B cell (primary cell): ENCODE data around the gene KRTAP10-12. TPM values are rescaled to one million over a fixed set of nuclear protein-coding genes. Genes with fewer than 3 reads are reported as not detected.

ENCODE experiments used
- ATAC-seq: fragments of 200-7000 bp; cut with Tn5 transposase; one replicate; pipeline ENCODE4 v1.10.0; 2021; ENCODE audit warnings: low read depth, mild to moderate bottlenecking, moderate number of reproducible peaks, moderate library complexity
- CTCF ChIA-PET: fragments of 350-600 bp; sonication (Branson Sonifier 250); formaldehyde crosslinking; loops from one replicate; lab custom pipeline; 2021; ENCODE audit warnings: antibody characterized with exemption, inconsistent platforms; lab: Charles Lee
- POLR2A ChIA-PET: fragments of 350-600 bp; sonication (Branson Sonifier 250); formaldehyde crosslinking; loops from one replicate; lab custom pipeline; 2021; ENCODE audit warnings: antibody characterized with exemption; lab: Charles Lee
- DNase-seq: peaks from one replicate; pipeline ENCODE4 v3.0.0; 2013
- H2AFZ ChIP-seq: 2 replicates; pipeline ENCODE4 v1.6.1; 2012; ENCODE audit warnings: mild to moderate bottlenecking, low read depth, low read length; ENCODE audit not compliant: insufficient read depth, poor library complexity, severe bottlenecking
- H3K27ac ChIP-seq, 2 donors: 1 replicate in 1 of 2; 2 replicates in 1 of 2; pipeline ENCODE4 v1.5.1; 2012 to 2013; ENCODE audit warnings: low read length in 2 of 2, mild to moderate bottlenecking in 2 of 2, moderate library complexity in 1 of 2
- H3K27me3 ChIP-seq, 4 experiments: fragments of 200-600 bp in 1 of 4; sonication (generic) in 1 of 4; replicated peaks in 1 of 4; 1 replicate in 2 of 4; 2 replicates in 2 of 4; pipeline versions ENCODE4 v1.6.1 to v1.7.0; 2013 to 2016; ENCODE audit warnings: low read length in 3 of 4, mild to moderate bottlenecking in 2 of 4, mixed read lengths in 1 of 4, moderate library complexity in 1 of 4; ENCODE audit not compliant: insufficient read depth in 4 of 4, control insufficient read depth in 3 of 4; ENCODE audit errors: control extremely low read depth in 1 of 4
- H3K36me3 ChIP-seq, 2 experiments: replicated peaks in 1 of 2; 1 replicate in 1 of 2; 2 replicates in 1 of 2; pipeline versions ENCODE4 v1.6.1 to v1.7.1; 2013; ENCODE audit warnings: low read length in 1 of 2; ENCODE audit not compliant: insufficient read depth in 2 of 2, control insufficient read depth in 1 of 2; ENCODE audit errors: control extremely low read depth in 1 of 2, extremely low read depth in 1 of 2
- H3K4me1 ChIP-seq, 2 donors: fragments of 200-600 bp in 1 of 2; sonication (generic) in 1 of 2; 1 replicate in 1 of 2; 2 replicates in 1 of 2; pipeline versions ENCODE4 v1.5.1 to v1.6.1; 2013 to 2017; ENCODE audit warnings: low read length in 2 of 2; ENCODE audit not compliant: control insufficient read depth in 2 of 2, insufficient read depth in 2 of 2
- H3K4me2 ChIP-seq: replicated peaks from 2 replicates; pipeline ENCODE3; 2012; ENCODE audit warnings: mild to moderate bottlenecking, low read depth, low read length; ENCODE audit not compliant: poor library complexity, severe bottlenecking
- H3K4me3 ChIP-seq, 5 experiments: fragments of 200-600 bp in 1 of 5; sonication (generic) in 1 of 5; 1 replicate in 3 of 5; 2 replicates in 2 of 5; pipeline versions ENCODE4 v1.5.1 to v1.7.0; 2011 to 2016; ENCODE audit warnings: low read length in 4 of 5, mild to moderate bottlenecking in 4 of 5, low read depth in 2 of 5, control low read depth in 1 of 5, moderate library complexity in 1 of 5; ENCODE audit not compliant: insufficient read depth in 1 of 5; ENCODE audit errors: control extremely low read depth in 1 of 5, extremely low read depth in 1 of 5
- H3K79me2 ChIP-seq: fragments of 200-600 bp; sonication (generic); one replicate; pipeline ENCODE4 v1.6.0; 2016; ENCODE audit warnings: low read length; ENCODE audit not compliant: control insufficient read depth, insufficient read depth
- H3K9ac ChIP-seq: fragments of 200-600 bp; sonication (generic); 2 replicates; pipeline ENCODE4 v1.6.1; 2017; ENCODE audit warnings: mild to moderate bottlenecking, low read length, moderate library complexity
- H3K9me3 ChIP-seq, 3 donors: one replicate each; pipeline versions ENCODE4 v1.6.1 to v1.7.1; 2013; ENCODE audit warnings: low read length in 2 of 3; ENCODE audit not compliant: control insufficient read depth in 2 of 3, insufficient read depth in 1 of 3; ENCODE audit errors: control extremely low read depth in 1 of 3
- H4K20me1 ChIP-seq: 2 replicates; pipeline ENCODE4 v1.6.0; 2012; ENCODE audit warnings: mild to moderate bottlenecking, low read length; ENCODE audit not compliant: insufficient read depth, control insufficient read depth, poor library complexity, severe bottlenecking
- H3K27ac Mint-ChIP-seq: one replicate; pipeline ENCODE4 v1.8.0; 2021; ENCODE audit warnings: mixed read lengths
- H3K27me3 Mint-ChIP-seq: one replicate; pipeline ENCODE4 v1.8.0; 2021; ENCODE audit warnings: mixed read lengths
- H3K4me1 Mint-ChIP-seq: one replicate; pipeline ENCODE4 v1.8.0; 2021; ENCODE audit warnings: mixed read lengths
- H3K4me3 Mint-ChIP-seq: one replicate; pipeline ENCODE4 v1.8.0; 2021; ENCODE audit warnings: mixed read lengths
- H3K9me3 Mint-ChIP-seq: one replicate; pipeline ENCODE4 v1.8.0; 2022; ENCODE audit warnings: mixed read lengths; ENCODE audit not compliant: insufficient read depth
- CTCF ChIP-seq: fragments of 200-600 bp; IDR thresholded peaks from one replicate; pipeline ENCODE4 v1.8.0; 2022; ENCODE audit warnings: antibody characterized with exemption, mild to moderate bottlenecking
- EZH2 ChIP-seq: IDR thresholded peaks from 2 replicates; pipeline ENCODE4 v1.6.1; 2012; ENCODE audit warnings: borderline replicate concordance, low read depth, mild to moderate bottlenecking, moderate library complexity, low read length; ENCODE audit not compliant: insufficient read depth, poor library complexity, severe bottlenecking
- WGBS: methylation state at CpG from one replicate; pipeline ENCODE4 v1.1.5; 2013; ENCODE audit warnings: missing lambda C conversion rate; ENCODE audit not compliant: insufficient coverage; 5-methylcytosine and 5-hydroxymethylcytosine counted together
- intact Hi-C: fragments of 100-400 bp; cut with micrococcal nuclease; formaldehyde crosslinking; loops from one replicate; pipeline ENCODE4 v1.10.0; 2022
- polyA plus RNA-seq: library from polyadenylated mRNA; depleted of rRNA; stranded (reverse); fragments of >200 nt; gene quantifications from 2 replicates; pipeline ENCODE4 v1.2.3, GENCODE V29; 2012
- total RNA-seq, 2 donors: library from RNA; stranded (reverse); fragments of 120-200 nt in 1 of 2; gene quantifications; 1 replicate in 1 of 2; 2 replicates in 1 of 2; pipeline versions ENCODE4 v1.2.3 to v1.2.4, GENCODE V29; 2013 to 2022

The KRTAP10-12 gene
- total and polyA plus RNA-seq, 2 donors (not counting 1 experiment from before 2014, with no cell fraction given) = not detected

- intact Hi-C loops = no loop called here
- H3K36me3 ChIP-seq = no peaks in the 10 kb centered on the region
- ChIA-PET CTCF (no interaction called here), POLR2A (no interaction called here)
- H2AFZ ChIP-seq = no peak overlapping the region
- H3K79me2 ChIP-seq = no peaks in the 10 kb centered on the region
- DNase-seq (no peak), ATAC-seq (no peak)
- H3K9me3 ChIP-seq = peaks cover 0 to 11% (median 0%) of the 10 kb centered on the region in 3 donors
- no peak overlapping the region for H3K4me2 ChIP-seq
- TF ChIP-seq EZH2 (no peak), CTCF (no peak)
- peaks cover 11 to 12% of the 10 kb centered on the region in 2 donors for H3K4me1 ChIP-seq
- Mint-ChIP-seq H3K4me1 (peaks cover 4% of the 10 kb centered on the region), H3K9me3 (no peaks in the 10 kb centered on the region), H3K4me3 (no peak overlapping the region), H3K27me3 (peaks cover 41% of the 10 kb centered on the region), H3K27ac (no peak overlapping the region)
- no peaks in the 10 kb centered on the region for H4K20me1 ChIP-seq
- H3K27me3 ChIP-seq = peaks cover 0 to 24% (median 10%) of the 10 kb centered on the region in 4 experiments
- WGBS = 77% methylated on average over 9 of the region's 9 CpGs
- no peak overlapping the region for H3K4me3 ChIP-seq
- no peak overlapping the region for H3K27ac ChIP-seq
- H3K9ac ChIP-seq = no peak overlapping the region
Measured at GRCh38 chr21:44727757-44728156, 30.8 kb downstream of the KRTAP10-12 start.

DNA sequence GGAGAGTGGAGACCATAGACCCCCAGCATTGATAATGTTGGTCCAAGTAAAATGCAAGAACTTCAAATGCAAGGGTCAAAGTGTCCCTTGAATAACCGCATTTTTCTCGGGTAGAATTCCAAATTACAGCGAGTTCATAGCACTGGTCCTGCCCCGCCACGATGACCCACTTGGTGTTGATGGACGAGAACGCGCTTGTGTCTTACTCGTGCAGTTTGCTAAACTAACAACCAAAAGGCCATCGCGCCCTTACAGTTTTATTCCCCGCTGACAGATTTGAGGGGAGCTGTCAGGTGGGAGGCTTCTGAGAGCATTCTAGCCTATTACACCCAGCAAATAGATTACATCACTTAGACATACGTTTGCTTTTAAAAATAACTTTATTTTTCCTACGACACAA is 31.7 kb downstream of the KRTAP10-12 start:
- CTCF ChIA-PET = no interaction called here
- no peak overlapping the region for H2AFZ ChIP-seq
- Mint-ChIP-seq H3K4me1 (no peaks in the 10 kb centered on the region), H3K4me3 (no peak overlapping the region), H3K27me3 (peaks cover 35% of the 10 kb centered on the region), H3K9me3 (no peaks in the 10 kb centered on the region), H3K27ac (no peak overlapping the region)
- H3K9ac ChIP-seq = no peak overlapping the region
- ATAC-seq (no peak), DNase-seq (no peak)
- H3K79me2 ChIP-seq = no peaks in the 10 kb centered on the region
- TF ChIP-seq CTCF (no peak), EZH2 (no peak)
- no peak overlapping the region for H3K4me3 ChIP-seq
- H3K4me2 ChIP-seq = no peak overlapping the region
- H3K36me3 ChIP-seq = no peaks in the 10 kb centered on the region
- H3K27me3 ChIP-seq = peaks cover 0 to 14% (median 7%) of the 10 kb centered on the region in 4 experiments
- H3K9me3 ChIP-seq = peaks cover 0 to 8% (median 0%) of the 10 kb centered on the region in 3 donors
- no peaks in the 10 kb centered on the region for H4K20me1 ChIP-seq
- POLR2A ChIA-PET = no interaction called here
- intact Hi-C loops = no loop called here
- H3K27ac ChIP-seq = no peak overlapping the region
- 100% methylated on average over 6 of the region's 14 CpGs for WGBS
- peaks cover 3 to 6% of the 10 kb centered on the region in 2 donors for H3K4me1 ChIP-seq
